ENCODE data around the gene C16orf95. TPM values are rescaled to one million over a fixed set of nuclear protein-coding genes. Genes with fewer than 3 reads are reported as not detected.
A peak's percentile ranks its signal among the peaks of the same experiment; 100 is the strongest.

C16orf95 gene
- total RNA-seq, 1 donor, result 4.0 TPM

DNA sequence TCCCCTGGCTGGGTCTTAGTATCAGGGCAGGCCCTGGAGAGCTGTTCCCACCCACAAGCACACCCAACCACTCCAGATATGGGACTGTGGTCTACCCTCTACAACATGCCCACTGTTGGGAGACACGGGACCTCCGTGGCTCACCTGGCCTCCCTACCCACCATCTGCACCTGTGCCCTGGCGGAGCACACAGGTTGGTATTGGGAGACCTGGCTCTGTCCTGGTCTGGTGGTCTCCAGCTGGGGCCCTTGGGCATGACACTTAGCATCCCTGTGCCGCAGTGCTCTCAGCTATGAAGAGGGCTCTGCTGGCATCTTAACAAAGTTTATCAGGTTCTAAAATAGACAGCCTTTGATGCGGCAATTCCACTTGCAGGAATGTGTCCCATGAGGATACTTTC, 5.8 kb downstream of the C16orf95 start:
- Histone ChIP-seq H3K36me3 (ENCODE audit: insufficient read depth, low read length) (no peaks in the 10 kb centered on the region), H3K79me2 (ENCODE audit: insufficient read depth, low read length) (no peaks in the 10 kb centered on the region), H3K4me3 (ENCODE audit: insufficient read depth, low read length) (no peak overlapping the region), H2AFZ (ENCODE audit: low read length) (no peak overlapping the region), H3K4me1 (ENCODE audit: insufficient read depth, low read length) (no peaks in the 10 kb centered on the region), H4K20me1 (ENCODE audit: insufficient read depth, low read length) (no peaks in the 10 kb centered on the region), H3K27ac (ENCODE audit: low read depth, low read length) (no peak overlapping the region), H3K9me3 (ENCODE audit: low read depth, low read length) (peaks cover 4% of the 10 kb centered on the region), H3K27me3 (ENCODE audit: insufficient read depth, low read length) (no peaks in the 10 kb centered on the region), H3K4me2 (ENCODE audit: insufficient read depth, low read length) (no peak overlapping the region)
- no peak for TF ChIP-seq CTCF (IDR thresholded peaks at IDR 0.05; ENCODE audit: extremely low read depth, low read depth, low read length)
- DNase-seq (ENCODE audit: insufficient read length, low spot score, missing footprints), result no peak

DNA sequence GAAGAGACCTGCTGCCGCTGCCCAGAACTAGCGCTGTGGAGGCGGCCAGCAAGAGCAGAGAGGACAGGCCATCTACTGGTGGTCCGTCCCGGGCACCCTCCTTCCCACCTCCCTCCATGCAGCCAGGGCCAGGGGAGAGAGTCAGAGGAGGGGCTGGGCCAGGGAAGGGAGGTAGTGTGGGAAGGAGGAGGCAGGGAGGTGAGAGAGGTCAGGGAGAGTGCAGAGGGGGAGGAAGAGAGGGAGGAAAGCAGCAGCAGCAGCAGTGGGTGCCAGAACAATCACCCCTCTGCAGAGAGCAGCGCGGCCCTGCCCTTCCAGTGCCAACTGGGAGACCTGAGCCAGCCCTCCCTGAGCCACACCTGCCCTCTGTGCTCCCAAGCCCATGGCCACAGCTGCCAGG, 6.6 kb downstream of the C16orf95 start:
- Histone ChIP-seq H3K4me2 (ENCODE audit: insufficient read depth, low read length) (no peak overlapping the region), H3K4me3 (ENCODE audit: insufficient read depth, low read length) (no peak overlapping the region), H3K9me3 (ENCODE audit: low read depth, low read length) (peaks cover 4% of the 10 kb centered on the region), H3K79me2 (ENCODE audit: insufficient read depth, low read length) (no peaks in the 10 kb centered on the region), H3K36me3 (ENCODE audit: insufficient read depth, low read length) (no peaks in the 10 kb centered on the region), H3K27ac (ENCODE audit: low read depth, low read length) (no peak overlapping the region), H3K4me1 (ENCODE audit: insufficient read depth, low read length) (no peaks in the 10 kb centered on the region), H2AFZ (ENCODE audit: low read length) (no peak overlapping the region), H4K20me1 (ENCODE audit: insufficient read depth, low read length) (no peaks in the 10 kb centered on the region), H3K27me3 (ENCODE audit: insufficient read depth, low read length) (no peaks in the 10 kb centered on the region)
- peak; percentile 5 for DNase-seq (ENCODE audit: insufficient read length, low spot score, missing footprints)
- no peak for TF ChIP-seq CTCF (IDR thresholded peaks at IDR 0.05; ENCODE audit: extremely low read depth, low read depth, low read length)

DNA sequence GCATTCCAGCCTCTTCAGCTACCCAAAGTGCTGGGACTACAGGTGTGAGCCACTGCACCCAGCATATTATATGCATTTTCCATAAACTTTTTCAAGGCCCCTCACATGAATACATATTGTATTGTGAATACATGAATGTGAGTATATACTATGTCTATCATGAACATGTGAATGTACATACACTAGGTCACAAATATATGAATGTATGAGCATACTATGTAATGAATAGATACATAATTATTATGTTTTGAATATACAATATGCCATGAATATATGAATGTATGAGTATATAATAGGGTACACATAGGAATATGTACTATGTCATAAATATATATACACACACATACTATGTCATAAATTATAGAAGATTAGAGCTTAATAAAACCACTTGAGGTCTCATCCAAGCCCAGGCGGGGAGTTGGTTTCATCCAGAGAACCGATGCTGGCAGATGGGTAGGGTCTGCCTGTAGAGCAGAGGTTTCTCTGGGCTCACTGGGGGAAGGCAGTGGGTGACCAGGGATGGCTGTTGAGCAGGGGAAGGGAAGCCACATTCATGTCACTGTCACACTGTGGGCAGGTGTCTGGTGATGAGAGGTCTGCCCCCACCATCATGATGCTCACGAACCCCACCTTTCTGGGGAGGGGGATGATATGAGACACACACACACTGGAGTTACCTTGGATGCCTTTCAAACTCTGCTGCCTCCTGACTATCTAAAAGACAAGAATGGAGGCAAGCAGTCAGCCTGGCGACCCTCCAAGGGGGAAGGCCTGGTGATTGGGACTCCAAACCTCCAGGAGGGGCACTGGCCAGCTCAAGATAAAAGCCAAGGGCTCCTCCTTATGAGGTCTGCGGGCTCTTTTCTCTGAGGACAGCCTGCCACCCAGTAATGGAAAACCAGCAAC, 7.3 kb downstream of the C16orf95 start:
- Histone ChIP-seq H3K27ac (ENCODE audit: low read depth, low read length) (no peak overlapping the region), H3K36me3 (ENCODE audit: insufficient read depth, low read length) (no peaks in the 10 kb centered on the region), H3K4me3 (ENCODE audit: insufficient read depth, low read length) (no peak overlapping the region), H3K4me1 (ENCODE audit: insufficient read depth, low read length) (no peaks in the 10 kb centered on the region), H3K79me2 (ENCODE audit: insufficient read depth, low read length) (no peaks in the 10 kb centered on the region), H4K20me1 (ENCODE audit: insufficient read depth, low read length) (no peaks in the 10 kb centered on the region), H3K9me3 (ENCODE audit: low read depth, low read length) (peaks cover 4% of the 10 kb centered on the region), H3K4me2 (ENCODE audit: insufficient read depth, low read length) (no peak overlapping the region), H2AFZ (ENCODE audit: low read length) (no peak overlapping the region), H3K27me3 (ENCODE audit: insufficient read depth, low read length) (no peaks in the 10 kb centered on the region)
- peak; percentile 61 for DNase-seq (ENCODE audit: insufficient read length, low spot score, missing footprints)
- no peak for TF ChIP-seq CTCF (IDR thresholded peaks at IDR 0.05; ENCODE audit: extremely low read depth, low read depth, low read length)

DNA sequence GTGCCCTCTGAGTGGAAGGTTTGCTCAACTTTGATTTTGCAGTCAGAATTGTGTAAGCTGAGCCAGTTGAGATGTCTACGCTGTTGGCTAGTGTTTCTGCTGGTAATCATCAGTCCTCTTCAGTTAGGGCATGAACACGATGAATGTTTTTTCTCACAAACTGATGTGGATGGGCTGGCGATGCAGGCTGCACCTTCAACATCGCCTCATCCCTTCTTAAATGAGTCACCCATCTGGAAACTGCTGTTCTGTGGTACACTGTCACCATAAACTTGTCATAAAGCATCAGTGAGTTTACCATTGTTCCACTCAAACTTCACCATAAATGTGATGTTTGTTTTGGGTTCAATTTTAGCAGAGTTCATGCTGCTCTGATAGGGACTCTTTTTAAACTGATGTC, 8.4 kb downstream of the C16orf95 start:
- H3K27me3 ChIP-seq (ENCODE audit: insufficient read depth, low read length), result no peaks in the 10 kb centered on the region
- no peak for DNase-seq (ENCODE audit: insufficient read length, low spot score, missing footprints)
- no peak overlapping the region for H3K4me3 ChIP-seq (ENCODE audit: insufficient read depth, low read length)

More for the DNA sequence above, 8.4 kb downstream of the C16orf95 start:
- H3K9me3 ChIP-seq (ENCODE audit: low read depth, low read length), result peaks cover 4% of the 10 kb centered on the region
- H3K4me1 ChIP-seq (ENCODE audit: insufficient read depth, low read length), result no peaks in the 10 kb centered on the region
- H3K79me2 ChIP-seq (ENCODE audit: insufficient read depth, low read length), result no peaks in the 10 kb centered on the region
- H4K20me1 ChIP-seq (ENCODE audit: insufficient read depth, low read length), result no peaks in the 10 kb centered on the region
- no peaks in the 10 kb centered on the region for H3K36me3 ChIP-seq (ENCODE audit: insufficient read depth, low read length)
- no peak overlapping the region for H3K4me2 ChIP-seq (ENCODE audit: insufficient read depth, low read length)
- TF ChIP-seq CTCF (IDR thresholded peaks at IDR 0.05; ENCODE audit: extremely low read depth, low read depth, low read length), result no peak
- no peak overlapping the region for H2AFZ ChIP-seq (ENCODE audit: low read length)
- no peak overlapping the region for H3K27ac ChIP-seq (ENCODE audit: low read depth, low read length)

All from osteoblast (primary cell).